RKO (cell line): Measurements from ENCODE around the gene RASA3.
A peak's percentile ranks its signal among the peaks of the same experiment; 100 is the strongest.
"Not testable (repeated sequence)": the region's sequence is repeated elsewhere in the genome, so short reads cannot be mapped to it uniquely, and the experiment has no call there.

Experiments used
- DNase-seq: peaks from one replicate; pipeline ENCODE4 v3.0.0-alpha.2; 2016; ENCODE audit warnings: low spot score

Gene RASA3

GRCh38 chr13:114132419-114133121 is at the start of gene RASA3:
RASA3 (minus strand) TSS chr13:114132623; CDS start chr13:114132489, 134 bp downstream.
- peak; percentile 80 for DNase-seq

- no peak for DNase-seq
Measured at GRCh38 chr13:114179087-114179658, 46.8 kb upstream of the RASA3 start, which contains the start of gene CFAP97D2. CFAP97D2 (plus strand) TSS chr13:114179257; CDS start chr13:114179331, 74 bp downstream.

- no peak for DNase-seq
Measured at GRCh38 chr13:114177245-114178010, 45.0 kb upstream of the RASA3 start.

GRCh38 chr13:114176359-114176902 is 44.0 kb upstream of the RASA3 start:
- not testable (repeated sequence) for DNase-seq

GRCh38 chr13:114174529-114174961 is 42.1 kb upstream of the RASA3 start:
- no peak for DNase-seq

GRCh38 chr13:114173745-114174144 is 41.3 kb upstream of the RASA3 start:
- no peak for DNase-seq

GRCh38 chr13:114173272-114173671 is 40.8 kb upstream of the RASA3 start:
- DNase-seq, result no peak

- no peak for DNase-seq
Measured at GRCh38 chr13:114167885-114168284, 35.5 kb upstream of the RASA3 start.

GRCh38 chr13:114167426-114167825 is 35.0 kb upstream of the RASA3 start:
- DNase-seq, result peak; percentile 52

- no peak for DNase-seq
Measured at GRCh38 chr13:114166381-114167131, 34.1 kb upstream of the RASA3 start.

- DNase-seq, result no peak
Measured at GRCh38 chr13:114164681-114165429, 32.4 kb upstream of the RASA3 start.

GRCh38 chr13:114164053-114164452 is 31.6 kb upstream of the RASA3 start:
- DNase-seq, result no peak

GRCh38 chr13:114162533-114162922 is 30.1 kb upstream of the RASA3 start:
- no peak for DNase-seq

- no peak for DNase-seq
Measured at GRCh38 chr13:114161644-114162532, 29.5 kb upstream of the RASA3 start.

- DNase-seq, result no peak
Measured at GRCh38 chr13:114161028-114161556, 28.7 kb upstream of the RASA3 start.

- not testable (repeated sequence) for DNase-seq
Measured at GRCh38 chr13:114158869-114159666, 26.6 kb upstream of the RASA3 start.

- DNase-seq, result no peak
Measured at GRCh38 chr13:114157869-114158495, 25.6 kb upstream of the RASA3 start.
